ENCODE results near the gene GRPEL1. TPM values are rescaled to one million over a fixed set of nuclear protein-coding genes. Genes with fewer than 3 reads are reported as not detected.

GRPEL1 gene
- total RNA-seq, 2 experiments from 2014 or later, result 113 TPM

- ChIA-PET CTCF (no interaction called here), POLR2A (no interaction called here)
Measured at GRCh38 chr4:7020290-7020689, 47.6 kb downstream of the GRPEL1 start.

GRCh38 chr4:7019367-7019766 is 48.5 kb downstream of the GRPEL1 start:
- POLR2A ChIA-PET, result no interaction called here
- CTCF ChIA-PET, result no interaction called here

GRCh38 chr4:7018281-7018680 is 49.6 kb downstream of the GRPEL1 start:
- POLR2A ChIA-PET, result no interaction called here
- CTCF ChIA-PET, result interaction anchor here (0.9 kb wide), 1 partner anchor 25 kb away, joined by 3 read pairs; the partner anchor contains the start of gene TADA2B

- ChIA-PET POLR2A (no interaction called here), CTCF (interaction anchor here (0.6 kb wide), 1 partner anchor 240 kb away, joined by 3 read pairs; no protein-coding TSS in a partner anchor)
Measured at GRCh38 chr4:7017446-7018048, 50.3 kb downstream of the GRPEL1 start.

GRCh38 chr4:7016512-7016911 is 51.4 kb downstream of the GRPEL1 start:
- ChIA-PET POLR2A (no interaction called here), CTCF (no interaction called here)

GRCh38 chr4:7016086-7016485 is 51.8 kb downstream of the GRPEL1 start:
- ChIA-PET POLR2A (no interaction called here), CTCF (no interaction called here)

- CTCF ChIA-PET, result interaction anchor here (0.5 to 0.9 kb wide), 2 partner anchors 23 to 67 kb away, joined by 3 read pairs; no protein-coding TSS in a partner anchor
- POLR2A ChIA-PET, result no interaction called here
Measured at GRCh38 chr4:7015383-7016035, 52.4 kb downstream of the GRPEL1 start.

- ChIA-PET POLR2A (no interaction called here), CTCF (interaction anchor here (0.5 to 0.9 kb wide), 2 partner anchors 24 to 68 kb away, joined by 3 read pairs; no protein-coding TSS in a partner anchor)
Measured at GRCh38 chr4:7014815-7015214, 53.0 kb downstream of the GRPEL1 start.

- POLR2A ChIA-PET, result no interaction called here
- CTCF ChIA-PET, result interaction anchor here (0.6 to 0.8 kb wide), 2 partner anchors 26 to 330 kb away, joined by 3 read pairs; no protein-coding TSS in a partner anchor
Measured at GRCh38 chr4:7013175-7013574, 54.7 kb downstream of the GRPEL1 start.

GRCh38 chr4:7009564-7009963 is 58.3 kb downstream of the GRPEL1 start:
- ChIA-PET CTCF (interaction anchor here (1.2 kb wide), 1 partner anchor 11 kb away, joined by 4 read pairs; no protein-coding TSS in a partner anchor), POLR2A (no interaction called here)

Other genes starting within 250 kb of the GRPEL1 start
- gene TBC1D14, start 158.2 kb downstream of the GRPEL1 start, total RNA-seq, result 10 to 100 TPM; 46.9 to 47.4 TPM
- 10 to 100 TPM; 13.7 to 14.0 TPM for gene TADA2B, start 24.7 kb downstream of the GRPEL1 start, total RNA-seq
- gene SORCS2, start 124.5 kb upstream of the GRPEL1 start, total RNA-seq, result not detected

Measured in activated CD8-positive, alpha-beta memory T cell treated with anti-CD3 and anti-CD28 coated beads for 36 hours (primary cell).